Measurements from ENCODE around the gene MAD1L1.
"Not testable (repeated sequence)": the region's sequence is repeated elsewhere in the genome, so short reads cannot be mapped to it uniquely, and the experiment has no call there.

The MAD1L1 gene

DNA sequence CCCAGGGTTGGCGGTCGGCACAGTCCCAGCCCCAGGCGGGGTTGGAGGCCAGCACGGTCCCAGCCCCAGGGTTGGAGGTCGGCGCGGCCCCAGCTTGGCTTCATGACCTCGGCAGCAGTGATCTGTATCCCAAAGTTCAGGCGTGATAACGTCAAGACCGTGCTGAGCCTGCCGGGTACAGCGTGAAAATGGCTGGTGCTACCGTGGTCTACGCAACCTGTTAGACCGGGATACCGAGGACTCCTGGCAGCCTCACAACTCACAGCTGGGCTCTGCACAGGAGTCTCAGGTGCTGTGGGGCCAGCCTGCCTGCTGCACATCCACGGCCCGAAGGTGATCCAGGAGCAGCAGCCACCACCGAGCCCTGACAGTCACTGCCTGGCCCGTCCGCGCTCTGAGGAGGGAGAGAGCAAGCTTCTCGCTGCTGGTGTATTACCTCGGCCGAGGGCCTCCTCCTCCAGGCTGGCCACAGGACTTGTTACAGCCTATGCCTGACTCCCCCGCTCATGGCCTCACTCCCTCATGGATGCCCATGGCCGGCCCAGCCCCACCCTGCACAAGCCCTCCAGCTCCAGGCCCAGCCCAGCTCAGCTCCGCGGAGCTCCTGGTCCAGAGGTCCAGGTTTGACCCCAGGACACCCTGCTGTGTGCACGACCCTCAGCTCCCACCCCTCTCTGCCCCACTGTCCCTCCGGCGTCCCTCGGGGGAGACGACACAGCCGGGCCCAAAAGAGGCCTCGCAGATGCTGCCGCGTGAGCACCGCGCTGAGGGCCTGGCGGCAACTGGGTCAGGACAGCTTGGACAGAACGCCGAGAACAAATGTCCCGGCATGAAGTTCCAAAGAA is 406.6 kb downstream of the MAD1L1 start:
- no peak for TF ChIP-seq CTCF (IDR thresholded peaks at IDR 0.05; ENCODE audit: low read depth, low read length, missing control alignments)
- DNase-seq (ENCODE audit: extremely low read depth, low read depth), result no peak
- H3K4me3 ChIP-seq (replicated peaks; ENCODE audit: low read depth, low read length), result no peak overlapping the region

DNA sequence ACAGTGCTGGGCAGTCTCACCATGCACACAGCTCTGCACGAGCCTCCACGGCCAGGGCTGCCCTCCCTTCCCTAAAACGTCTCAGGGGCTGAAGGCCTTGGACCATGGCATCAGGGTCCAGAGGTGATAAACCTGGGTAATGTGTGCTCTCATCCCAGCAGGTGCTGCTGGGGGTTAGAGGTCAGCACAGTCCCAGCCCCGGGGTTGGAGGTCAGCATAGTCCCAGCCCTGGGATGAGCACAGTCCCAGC is 407.2 kb downstream of the MAD1L1 start:
- not testable (repeated sequence) for DNase-seq (ENCODE audit: extremely low read depth, low read depth); H3K4me3 ChIP-seq (replicated peaks; ENCODE audit: low read depth, low read length)

GRCh38 chr7:1824882-1825646 is 407.7 kb downstream of the MAD1L1 start:
- not testable (repeated sequence) for DNase-seq (ENCODE audit: extremely low read depth, low read depth); H3K4me3 ChIP-seq (replicated peaks; ENCODE audit: low read depth, low read length)

GRCh38 chr7:1824151-1824881 is 408.4 kb downstream of the MAD1L1 start:
- H3K4me3 ChIP-seq (replicated peaks; ENCODE audit: low read depth, low read length); DNase-seq (ENCODE audit: extremely low read depth, low read depth): not testable (repeated sequence)

- TF ChIP-seq CTCF (IDR thresholded peaks at IDR 0.05; ENCODE audit: low read depth, low read length, missing control alignments), result no peak
- DNase-seq (ENCODE audit: extremely low read depth, low read depth), result no peak
- no peak overlapping the region for H3K4me3 ChIP-seq (replicated peaks; ENCODE audit: low read depth, low read length)
These were observed 409.2 kb downstream of the MAD1L1 start for GRCh38 chr7:1823376-1824150.

DNA sequence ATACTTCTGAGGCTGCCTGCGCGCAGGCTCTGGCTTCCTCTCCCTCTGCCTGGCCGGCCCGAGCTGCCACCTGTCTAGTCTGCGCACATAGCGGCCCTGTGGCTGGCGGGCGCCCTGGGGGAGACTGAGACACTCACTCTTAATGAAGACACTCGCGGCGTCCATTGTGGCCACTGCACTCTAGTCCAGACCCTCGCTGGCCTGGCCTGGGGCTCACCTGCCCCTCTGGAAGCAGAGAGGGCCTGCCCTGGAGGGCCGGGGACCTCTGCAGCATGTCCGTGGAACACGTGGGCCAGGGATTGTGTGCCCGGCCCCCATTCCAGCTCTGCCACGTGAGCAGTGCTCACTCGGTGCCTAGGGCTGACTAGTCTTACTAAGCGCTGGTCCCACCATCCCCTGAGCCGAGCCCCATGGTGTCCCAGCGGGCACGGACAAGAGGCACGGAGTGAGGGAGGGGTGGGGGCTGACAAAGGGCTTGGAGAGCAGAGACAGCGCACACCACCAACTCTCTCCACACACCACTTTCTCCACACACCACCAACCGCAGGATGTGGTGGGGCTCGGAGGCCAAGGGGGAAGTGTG is 413.4 kb downstream of the MAD1L1 start:
- no peak for TF ChIP-seq CTCF (IDR thresholded peaks at IDR 0.05; ENCODE audit: low read depth, low read length, missing control alignments)
- DNase-seq (ENCODE audit: extremely low read depth, low read depth), result no peak
- H3K4me3 ChIP-seq (replicated peaks; ENCODE audit: low read depth, low read length), result no peak overlapping the region

- TF ChIP-seq CTCF (IDR thresholded peaks at IDR 0.05; ENCODE audit: low read depth, low read length, missing control alignments), result no peak
- no peak overlapping the region for H3K4me3 ChIP-seq (replicated peaks; ENCODE audit: low read depth, low read length)
- no peak for DNase-seq (ENCODE audit: extremely low read depth, low read depth)
These were observed 414.0 kb downstream of the MAD1L1 start for GRCh38 chr7:1818575-1819258.

Data from HFF-Myc (cell line).